GM19238 (cell line): ENCODE measurements around the gene DAD1.

Source experiments
- DNase-seq: peaks from one replicate; pipeline ENCODE4 v3.0.0; 2011; ENCODE audit warnings: low spot score; ENCODE audit not compliant: insufficient read length

The DAD1 gene

DNA sequence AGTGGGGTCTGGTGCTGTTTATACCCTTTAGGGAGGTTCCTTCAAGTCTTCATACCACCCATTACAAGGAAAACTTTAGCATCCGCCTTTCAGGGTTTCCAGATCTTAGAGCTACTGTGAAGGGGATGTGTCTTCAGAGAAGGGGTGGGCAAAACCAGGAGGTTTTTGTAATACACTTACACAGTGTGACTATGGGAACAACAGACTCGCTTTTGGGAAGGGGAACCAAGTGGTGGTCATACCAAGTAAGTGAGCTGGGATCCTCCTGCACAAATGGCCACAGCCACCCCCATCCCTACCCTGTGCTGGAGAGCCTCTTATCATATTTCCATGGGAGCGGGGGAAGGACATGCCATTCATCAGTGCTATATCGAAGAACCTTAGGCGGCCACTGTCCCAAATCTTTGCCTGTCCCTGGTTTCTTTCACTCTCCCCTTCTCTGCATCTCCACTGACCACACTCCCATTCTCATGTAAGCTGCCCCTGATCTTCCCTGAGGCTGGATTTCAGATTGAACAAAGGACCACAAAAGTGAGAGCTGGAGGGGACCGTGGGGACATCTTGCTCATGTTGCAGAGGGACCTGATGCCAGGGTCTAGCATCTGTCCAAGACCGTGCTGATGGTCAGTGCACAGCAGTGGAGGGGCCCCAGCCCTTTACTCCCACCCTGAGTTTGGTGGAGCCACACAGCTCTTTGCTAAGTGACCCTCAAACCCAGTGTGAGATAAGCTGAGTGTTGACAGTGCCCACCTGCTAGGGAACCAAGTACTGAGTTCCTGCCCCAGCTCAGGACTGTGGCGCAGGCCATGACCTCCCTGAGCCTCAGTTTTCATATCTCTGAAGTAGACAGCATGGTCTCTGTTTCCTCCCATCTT, 51.4 kb downstream of the DAD1 start:
- no peak for DNase-seq

GRCh38 chr14:22536853-22537338, 52.1 kb downstream of the DAD1 start:
- DNase-seq = peak; percentile 39

DNA sequence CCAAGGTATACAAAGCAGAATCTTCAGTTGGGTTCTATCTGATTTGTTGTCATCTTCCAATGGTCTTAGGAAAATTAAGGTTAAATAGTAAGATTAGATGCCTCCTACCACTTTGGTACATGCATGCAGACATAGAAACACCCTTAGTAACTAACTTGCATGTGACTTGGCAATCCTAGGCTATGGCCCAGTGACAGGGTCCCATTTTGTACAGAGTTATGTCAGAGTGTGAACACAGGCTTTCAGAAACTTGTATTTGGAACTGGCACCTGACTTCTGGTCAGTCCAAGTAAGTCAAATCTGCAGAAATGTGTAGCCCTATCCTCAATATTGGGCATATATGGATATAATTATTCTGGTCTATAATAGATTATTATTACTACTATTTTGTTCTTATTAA, 53.1 kb downstream of the DAD1 start:
- DNase-seq = no peak

DNA sequence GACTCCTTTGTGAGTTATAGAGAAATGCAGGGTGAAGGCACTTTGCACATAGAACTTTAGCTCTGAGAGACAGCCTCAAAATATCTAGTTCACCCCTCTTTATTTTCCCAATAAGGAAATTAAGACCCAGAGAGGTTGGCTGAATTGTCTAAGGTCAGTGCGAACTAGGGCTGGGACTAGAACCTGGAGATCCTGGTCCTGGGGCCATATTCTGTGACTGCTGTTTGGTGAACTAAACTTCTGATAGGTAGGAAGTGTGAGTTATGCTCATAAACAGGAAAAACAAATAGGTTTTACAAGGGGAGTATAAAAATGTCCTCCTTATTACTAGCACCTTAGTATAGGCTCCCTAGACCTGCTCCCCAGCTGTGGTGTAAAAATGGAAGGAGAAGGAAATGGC, 53.9 kb downstream of the DAD1 start:
- no peak for DNase-seq

DNA sequence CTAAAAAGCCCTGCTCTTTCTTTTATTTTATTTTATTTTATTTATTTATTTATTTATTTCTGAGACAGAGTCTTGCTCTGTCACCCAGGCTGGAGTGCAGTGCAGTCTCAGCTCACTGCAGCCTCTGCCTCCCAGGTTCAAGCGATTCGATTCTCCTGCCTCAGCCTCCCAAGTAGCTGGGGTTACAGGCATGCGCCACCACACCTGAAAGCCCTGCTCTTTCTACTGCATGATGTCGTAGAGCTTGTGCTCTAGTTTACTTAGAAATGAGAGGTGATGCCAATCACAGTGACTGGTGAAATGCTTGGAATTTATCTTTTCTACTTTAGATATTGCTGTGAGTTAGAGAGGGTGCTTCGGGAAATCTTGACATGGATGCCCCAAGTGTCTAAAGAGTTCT, 54.5 kb downstream of the DAD1 start:
- DNase-seq = no peak

DNA sequence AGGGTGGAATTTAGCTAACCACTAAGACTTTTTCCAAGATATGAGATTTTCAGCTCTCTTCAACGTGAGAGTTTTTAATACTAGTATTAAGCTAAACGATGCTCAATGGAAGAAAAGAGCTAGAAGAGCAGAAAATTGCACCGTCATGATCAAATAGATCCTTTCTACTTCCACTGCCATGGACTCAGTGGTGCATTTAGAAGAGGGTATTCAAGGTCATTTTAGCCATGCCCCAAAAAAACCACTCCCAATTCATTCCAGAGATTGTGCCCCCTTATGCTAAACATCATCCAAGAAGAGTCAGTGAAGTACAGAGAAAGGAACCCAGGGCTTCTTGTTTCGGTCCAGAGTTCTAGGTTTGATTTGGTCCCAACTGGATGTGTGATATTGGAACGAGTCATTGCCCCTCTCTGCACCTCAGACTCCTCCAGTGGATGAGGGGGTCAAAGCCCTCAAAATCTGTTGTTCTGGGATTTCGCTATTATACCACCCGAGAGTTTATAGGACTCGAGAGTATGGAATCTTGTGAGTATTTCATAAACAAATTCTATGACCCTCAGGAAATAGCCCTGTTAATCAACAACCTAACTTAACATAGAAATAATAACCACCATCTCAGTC, 55.2 kb downstream of the DAD1 start:
- no peak for DNase-seq

DNA sequence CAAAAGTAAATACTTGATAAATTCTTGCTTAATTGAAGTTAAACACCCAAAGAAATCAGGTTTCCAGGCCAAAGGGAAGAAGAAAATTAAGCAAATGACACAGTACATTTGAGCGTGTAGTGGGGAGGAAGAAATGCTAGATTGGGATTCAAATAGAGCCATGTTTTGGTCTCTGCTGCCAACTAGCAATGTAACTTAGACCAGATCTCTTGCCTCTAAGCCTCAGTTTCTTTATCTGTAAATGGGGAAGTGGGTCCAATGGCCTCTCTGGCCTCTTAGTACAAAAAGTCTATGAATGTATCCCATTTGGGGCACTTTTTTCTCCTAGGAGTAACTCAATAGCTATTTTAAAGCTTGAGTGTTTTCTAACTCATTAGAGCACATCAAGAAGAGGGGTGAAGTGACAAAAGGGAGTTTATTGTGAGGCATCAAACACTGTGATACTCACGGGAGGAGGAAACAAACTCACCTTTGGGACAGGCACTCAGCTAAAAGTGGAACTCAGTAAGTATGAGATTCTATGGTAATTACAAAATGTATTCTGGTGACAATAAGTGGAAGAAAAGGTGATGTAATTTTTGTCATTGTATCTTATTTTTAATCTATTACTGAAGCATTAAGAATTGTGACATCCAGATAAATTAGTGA, 55.8 kb downstream of the DAD1 start:
- no peak for DNase-seq

GRCh38 chr14:22532345-22533056, 56.5 kb downstream of the DAD1 start:
- DNase-seq = no peak

DNA sequence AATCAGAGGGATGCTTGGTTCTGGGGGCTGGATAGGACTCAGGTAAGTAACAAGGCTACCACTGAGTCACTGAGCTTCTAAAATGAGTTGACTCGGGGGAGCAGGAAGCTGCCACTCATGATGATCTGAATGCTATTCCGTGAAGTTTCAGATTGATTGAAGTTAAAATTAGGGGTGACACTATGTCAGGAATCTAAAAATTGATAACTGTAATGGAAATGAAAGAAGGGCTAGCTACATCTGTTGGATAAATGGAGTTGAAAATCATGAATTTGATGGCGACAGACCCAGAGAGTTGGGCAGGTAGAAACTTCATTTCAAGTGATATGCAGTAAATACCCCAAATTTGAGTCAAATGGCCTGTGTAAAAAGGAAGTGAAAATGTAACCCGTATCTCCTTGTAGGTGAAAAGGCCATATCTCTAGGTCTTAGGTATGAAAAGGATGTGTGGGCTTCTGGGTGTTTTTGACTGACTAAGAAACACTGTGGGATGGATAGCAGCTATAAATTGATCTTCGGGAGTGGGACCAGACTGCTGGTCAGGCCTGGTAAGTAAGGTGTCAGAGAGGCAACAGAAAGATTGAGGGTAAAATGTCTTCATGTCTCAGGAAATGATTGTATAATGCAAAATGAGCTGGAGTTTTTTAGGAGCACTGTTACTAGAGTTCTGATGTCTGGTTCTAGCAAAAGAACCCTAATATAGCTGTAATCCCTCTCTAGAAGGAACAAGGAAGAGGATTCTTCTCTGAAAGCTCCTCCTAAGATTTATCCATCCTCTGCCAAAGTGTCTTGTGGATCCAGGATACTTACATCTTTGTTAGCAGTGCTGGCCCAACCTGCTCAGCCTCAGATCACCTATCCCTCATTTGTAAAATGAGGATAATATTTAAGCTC, 57.3 kb downstream of the DAD1 start:
- peak; percentile 35 for DNase-seq

GRCh38 chr14:22530127-22530526, 58.9 kb downstream of the DAD1 start:
- DNase-seq = no peak

GRCh38 chr14:22526744-22527143, 62.3 kb downstream of the DAD1 start:
- no peak for DNase-seq

- no peak for DNase-seq
These were observed 62.8 kb downstream of the DAD1 start for GRCh38 chr14:22526218-22526617.

- DNase-seq = no peak
These were observed 64.3 kb downstream of the DAD1 start for GRCh38 chr14:22524784-22525161.

DNA sequence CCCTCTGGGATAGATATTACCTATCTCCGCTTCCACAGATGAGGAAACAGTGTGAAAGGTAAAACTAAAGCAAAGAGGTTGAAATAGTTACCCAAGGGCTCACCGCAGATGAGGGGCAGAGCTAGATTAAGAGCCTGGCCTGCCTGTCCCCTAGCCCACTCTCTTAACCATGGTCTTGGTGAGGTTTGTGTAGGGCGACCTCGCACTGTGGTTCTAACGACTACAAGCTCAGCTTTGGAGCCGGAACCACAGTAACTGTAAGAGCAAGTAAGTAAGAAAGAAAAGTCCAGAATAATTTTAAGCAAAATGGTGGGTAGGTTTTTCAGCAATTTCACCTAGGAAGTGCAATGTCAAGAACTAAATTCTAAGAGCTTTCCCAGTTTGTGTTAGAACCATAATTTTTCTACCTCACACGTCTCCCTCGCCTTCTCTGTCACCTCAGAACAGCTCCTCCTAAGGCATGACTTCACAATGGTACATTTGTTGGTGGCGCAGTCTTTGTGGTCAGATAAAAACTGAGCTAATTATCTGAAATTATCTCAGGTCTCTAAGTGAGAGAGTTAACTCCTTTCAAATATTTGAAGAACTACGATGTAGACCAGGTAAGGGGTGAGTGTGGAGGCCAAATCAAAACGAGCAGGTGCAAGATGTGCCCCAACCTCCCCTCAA, 64.8 kb downstream of the DAD1 start:
- DNase-seq = no peak

DNA sequence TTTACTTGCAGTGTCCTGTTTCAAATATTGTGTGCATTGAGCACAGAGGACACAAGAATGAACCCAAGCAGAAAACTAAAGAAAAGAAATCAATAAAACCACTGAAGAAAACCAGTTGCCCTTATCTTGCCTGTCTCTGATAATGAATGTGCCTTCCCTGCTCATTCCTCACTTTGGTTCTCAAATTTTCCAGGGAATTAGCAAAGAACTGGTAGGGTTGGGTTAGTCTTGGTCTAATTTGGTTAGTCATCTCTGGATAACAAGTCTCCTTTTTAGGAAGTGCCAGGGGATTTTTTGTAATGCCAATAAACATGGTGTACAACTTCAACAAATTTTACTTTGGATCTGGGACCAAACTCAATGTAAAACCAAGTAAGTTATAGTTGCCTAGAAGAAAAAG, 65.7 kb downstream of the DAD1 start:
- no peak for DNase-seq

DNA sequence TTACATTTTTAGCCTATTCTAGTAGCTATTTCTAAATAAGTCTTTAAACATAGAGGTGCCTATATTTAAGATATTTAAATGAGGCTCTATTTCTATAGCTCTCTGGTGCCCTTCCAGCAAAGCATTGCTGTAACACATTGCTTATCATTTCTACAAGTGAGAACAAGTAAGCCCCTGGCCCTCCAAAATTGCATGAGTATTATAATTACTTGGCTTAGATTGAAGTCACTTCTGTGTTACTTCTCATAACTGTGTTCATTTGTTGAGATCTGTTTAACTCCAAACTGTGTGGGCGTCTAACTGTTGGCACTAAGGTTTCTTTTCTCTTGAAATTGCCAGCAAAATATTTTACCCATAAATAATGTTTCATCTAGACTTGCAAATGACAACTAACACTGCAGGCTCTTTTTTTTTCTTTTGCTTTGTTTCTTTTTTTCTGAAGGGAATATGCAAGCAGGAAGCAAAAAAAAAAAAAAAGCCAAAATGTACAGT, 66.5 kb downstream of the DAD1 start:
- no peak for DNase-seq

- DNase-seq = no peak
These were observed 67.4 kb downstream of the DAD1 start for GRCh38 chr14:22521449-22522239.

DNA sequence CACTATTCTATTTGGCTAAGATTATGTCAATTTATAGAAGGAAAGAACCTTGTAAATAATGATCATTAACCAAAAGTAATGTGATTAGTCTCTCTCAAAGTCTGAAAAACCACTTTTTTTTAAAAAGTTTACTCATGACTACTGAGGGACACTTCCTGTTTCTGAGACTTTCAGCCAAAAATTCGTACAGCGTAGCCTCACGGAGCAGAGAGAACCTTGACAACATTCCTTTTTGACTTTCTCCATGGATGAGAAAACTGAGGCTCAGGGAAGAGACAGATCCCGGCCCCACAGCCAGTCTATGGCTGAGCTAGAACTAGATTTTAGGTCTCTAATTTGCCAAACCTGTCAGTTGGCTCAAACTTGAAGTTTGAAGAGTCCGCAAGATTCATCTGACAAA, 68.2 kb downstream of the DAD1 start:
- DNase-seq = no peak
